T-helper 1 cell (primary cell): ENCODE results near the gene C5orf52.
"Not testable (repeated sequence)": the region's sequence is repeated elsewhere in the genome, so short reads cannot be mapped to it uniquely, and the experiment has no call there.

Experiments
- DNase-seq, 5 donors: peaks; one replicate each; pipeline ENCODE4 v3.0.0-alpha.2; 2012 to 2020

Gene C5orf52

DNA sequence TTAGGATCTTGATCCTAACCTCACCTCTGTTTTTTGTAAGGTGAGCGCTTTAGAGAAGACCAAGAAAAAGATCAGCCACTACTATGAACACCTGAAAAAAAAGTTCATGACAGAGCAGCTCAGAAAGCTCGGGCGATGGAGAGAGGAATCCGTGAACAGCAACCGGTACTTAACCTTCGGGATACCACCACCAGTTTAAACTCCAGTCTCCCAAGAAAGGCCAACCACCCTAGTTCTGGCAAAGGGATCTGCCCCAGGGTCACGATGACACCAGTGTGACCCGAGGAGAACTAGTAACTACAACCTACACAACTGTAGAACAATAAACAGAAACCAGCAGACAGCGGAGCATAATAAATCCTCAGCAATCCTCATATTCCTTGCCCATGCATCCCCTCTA is 8.5 kb downstream of the C5orf52 start:
- no peak for DNase-seq

DNA sequence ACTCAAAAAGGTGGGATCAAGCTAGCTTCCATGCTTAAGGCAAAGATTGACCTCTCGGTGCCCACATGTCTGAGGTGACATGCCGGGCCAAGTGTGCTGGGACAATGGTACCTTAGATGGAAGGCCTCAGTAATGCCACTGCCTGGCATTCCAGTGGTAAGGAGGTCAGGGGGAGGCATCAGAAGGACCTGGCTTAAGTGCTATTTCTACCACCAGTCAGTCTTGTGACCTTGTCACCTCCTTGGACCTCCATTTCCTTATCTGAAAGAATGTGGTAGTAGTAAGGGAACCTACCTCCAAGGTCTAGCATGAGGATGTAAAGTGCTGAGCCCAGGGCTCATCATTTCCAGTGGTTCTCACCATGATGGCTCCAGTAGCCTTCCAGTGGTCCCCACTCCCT is 8.9 kb downstream of the C5orf52 start:
- DNase-seq: no peak

DNA sequence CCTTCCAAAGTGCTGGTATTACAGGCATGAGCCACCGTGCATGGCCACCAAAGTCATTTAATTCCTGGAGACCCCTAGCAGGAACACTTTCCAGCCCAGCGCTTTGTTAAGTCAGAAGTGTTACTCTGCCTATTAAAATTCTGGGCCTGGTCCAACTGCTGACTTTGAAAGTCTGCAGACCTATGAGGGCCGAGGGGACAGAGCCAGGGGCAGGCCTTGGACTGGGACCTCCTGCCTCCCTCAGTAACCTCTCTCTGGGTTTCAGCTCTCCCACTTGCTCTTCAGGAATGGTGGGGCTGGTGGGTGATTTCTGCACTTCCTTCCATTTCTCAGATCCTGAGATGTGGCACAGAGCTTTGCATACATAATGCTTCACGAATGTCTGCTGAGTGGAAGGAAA is 9.7 kb downstream of the C5orf52 start:
- no peak for DNase-seq

DNA sequence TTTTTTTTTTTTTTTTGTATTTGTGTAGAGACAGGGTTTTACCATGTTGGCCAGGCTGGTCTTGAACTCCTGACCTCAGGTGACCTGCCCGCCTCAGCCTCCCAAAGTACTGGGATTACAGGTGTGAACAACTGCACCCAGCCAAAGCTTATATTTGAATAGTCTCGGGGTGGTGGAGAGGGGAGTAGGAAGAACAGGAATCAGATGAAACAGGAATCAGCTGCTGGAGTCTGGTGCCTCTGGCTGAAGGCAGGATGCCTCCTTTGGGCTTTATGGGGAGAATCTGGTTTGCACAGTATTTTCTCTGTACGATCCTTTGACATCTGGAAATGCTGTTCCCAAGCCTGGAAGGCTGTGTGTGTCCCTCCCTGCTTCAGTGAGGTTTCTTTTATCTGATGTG is 10.9 kb downstream of the C5orf52 start:
- DNase-seq: no peak

DNA sequence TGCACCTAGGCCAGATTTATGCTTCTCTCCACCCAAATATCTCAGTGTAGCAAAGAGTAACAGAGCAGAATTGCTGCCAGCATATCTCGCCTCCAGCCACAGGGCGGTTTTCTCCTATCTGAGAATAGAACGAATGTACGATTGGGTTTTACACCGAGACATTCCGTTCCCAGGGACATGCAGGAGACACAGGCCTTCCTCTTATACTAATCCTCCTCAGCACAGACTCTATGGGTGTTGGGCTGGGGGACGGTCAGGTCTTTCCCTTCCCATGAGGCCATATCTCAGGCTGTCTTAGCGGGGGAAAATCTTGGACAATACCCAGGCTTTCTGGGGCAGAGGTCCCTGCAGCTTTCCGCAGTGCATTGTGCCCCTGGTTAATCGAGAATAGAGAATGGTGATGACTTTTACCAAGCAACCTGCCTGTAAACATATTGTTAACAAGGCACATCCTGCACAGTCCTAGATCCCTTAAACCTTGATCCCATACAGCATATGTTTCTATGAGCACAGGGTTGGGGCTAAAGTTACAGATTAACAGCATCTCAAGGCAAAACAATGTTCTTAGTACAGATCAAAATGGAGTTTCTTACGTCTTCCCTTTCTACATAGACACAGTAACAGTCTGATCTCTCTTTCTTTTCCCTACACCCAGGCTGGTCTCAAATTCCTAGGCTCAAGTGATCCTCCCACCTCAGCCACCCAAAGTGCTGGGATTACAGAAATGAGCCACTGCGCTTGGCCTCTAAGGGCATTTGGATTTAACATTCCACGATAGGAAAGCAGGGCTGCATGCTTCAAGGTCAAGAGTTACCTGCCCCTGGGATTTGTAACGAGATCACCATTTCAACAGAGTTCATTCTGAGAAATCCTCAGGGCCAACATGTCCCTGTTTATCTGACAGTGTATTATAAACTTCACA is 15.2 kb downstream of the C5orf52 start:
- DNase-seq: not testable (repeated sequence)

DNA sequence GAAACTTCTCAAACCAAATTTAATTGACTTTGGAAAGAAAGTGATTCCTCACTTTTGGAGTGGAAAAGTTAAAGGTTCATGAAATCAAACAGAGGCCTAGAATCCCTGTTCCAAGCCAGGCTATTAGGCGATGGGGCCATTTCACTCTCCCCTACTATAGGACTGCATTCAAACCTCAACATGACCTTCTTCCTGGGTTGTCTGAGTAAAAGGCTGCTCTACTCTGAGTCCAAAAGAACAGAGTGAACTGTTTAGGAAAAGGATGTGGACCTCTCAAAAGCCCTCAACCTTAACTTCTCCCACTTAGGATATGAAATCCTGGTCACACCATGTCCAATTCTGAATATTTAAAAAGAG is 15.8 kb downstream of the C5orf52 start:
- no peak for DNase-seq

DNA sequence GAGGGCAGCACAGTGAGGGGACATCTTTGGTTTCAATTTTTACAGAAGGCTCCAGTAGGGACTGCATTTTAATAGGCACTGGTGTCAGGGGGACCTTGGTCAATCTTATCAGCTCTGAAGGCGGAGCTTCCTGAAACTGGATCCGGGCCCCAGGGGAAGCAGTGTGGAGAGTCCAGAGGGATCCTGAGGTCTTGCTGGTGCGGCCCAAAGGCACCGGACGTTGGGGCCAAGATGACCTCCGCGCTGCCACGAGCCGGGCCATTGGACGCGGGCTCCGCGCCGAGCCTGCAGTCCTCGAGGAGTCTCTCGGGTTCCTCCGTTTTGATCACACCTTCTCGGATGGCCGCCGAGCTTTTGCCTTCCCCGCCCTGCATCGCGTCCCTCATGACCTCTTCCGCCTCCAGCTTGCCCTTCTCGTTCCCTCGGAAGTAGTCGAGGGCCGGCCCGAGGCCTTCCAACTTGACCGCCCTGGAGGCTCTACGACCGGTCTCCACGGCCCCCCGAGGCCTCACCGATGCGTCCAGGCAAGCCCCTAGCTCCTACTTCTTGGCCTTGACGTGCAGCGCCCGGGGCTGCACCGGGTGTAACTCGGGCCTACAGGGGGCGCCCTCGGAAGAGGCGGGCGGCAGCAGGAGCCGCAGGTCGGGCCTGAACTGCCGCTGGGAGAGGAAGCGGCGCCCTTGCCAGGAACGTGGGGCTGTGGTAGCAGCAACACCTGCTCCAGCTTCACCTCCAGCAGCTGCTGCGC is 18.8 kb downstream of the C5orf52 start:
- peak in 3 of 5 donors; percentile 8 to 44 (median 31) for DNase-seq

DNA sequence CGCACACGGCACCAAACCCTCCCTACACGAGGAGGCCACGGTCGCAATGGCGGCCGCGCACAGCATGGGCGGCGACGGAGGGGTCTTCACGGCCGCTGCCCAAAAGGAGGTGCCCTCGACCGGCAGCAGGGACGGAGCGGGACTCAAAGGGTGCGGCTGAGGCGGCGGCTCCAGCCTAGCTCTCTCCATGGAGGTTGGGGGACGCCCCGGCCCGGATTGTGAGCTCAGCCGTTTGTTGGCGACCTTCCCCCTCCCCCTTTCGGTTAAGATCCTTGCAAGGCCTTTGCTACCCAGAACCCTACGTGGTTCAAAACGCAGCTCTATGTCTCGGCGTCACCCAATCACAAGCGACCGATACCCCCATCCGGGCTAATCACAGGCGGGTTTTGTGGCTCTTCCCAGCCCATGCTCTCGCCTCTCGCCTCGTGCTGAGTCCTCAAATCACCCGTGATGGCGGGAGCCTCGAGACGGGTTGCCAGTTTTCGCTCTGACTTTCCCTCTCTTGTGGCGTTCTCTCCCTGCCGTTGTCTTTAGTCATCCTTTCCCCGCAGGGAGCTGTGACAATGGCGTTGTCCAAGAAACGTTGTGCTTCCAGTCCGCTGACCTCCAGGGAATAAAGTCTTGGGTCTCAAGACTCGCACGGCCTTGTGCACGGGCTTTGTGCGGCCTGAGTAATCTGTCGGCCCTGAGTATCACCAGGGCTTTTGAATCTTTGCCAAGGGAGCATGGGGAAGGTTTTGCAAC is 19.5 kb downstream of the C5orf52 start:
- no peak for DNase-seq

DNA sequence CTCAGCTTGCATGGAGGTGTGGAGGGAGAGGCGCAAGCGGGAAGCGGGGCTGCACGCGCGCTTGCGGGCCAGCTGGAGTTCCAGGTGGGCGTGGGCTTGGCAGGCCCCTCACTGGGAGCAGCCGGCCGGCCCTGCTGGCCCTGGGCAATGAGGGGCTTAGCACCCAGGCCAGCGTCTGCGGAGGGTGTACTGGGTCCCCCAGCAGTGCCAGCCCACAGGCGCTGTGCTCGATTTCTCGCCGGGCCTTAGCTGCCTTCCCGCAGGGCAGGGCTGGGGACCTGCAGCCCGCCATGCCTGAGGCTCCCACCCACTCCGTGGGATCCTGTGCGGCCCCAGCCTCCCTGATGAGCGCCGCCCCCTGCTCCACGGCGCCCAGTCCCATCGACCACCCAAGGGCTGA is 22.5 kb downstream of the C5orf52 start:
- DNase-seq: not testable (repeated sequence)

DNA sequence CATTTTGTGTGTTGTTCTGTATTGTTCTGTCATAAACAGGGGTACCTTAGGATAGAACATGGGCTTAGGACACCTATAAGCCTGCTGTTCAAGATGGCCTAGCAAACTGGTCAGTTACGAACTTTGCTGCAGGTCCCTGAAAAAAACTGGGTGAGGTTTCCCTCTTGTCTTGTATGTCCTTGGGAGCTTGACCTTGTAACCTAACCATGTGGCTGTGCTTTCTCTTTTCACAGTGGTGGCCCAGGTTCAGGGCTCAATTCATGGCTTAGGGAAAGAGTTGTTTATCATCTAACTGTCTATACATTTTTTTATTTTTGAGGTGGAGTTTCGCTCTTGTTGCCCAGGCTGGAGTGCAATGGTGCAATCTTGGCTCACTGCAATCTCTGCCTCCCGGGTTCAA is 24.8 kb downstream of the C5orf52 start:
- not testable (repeated sequence) for DNase-seq

DNA sequence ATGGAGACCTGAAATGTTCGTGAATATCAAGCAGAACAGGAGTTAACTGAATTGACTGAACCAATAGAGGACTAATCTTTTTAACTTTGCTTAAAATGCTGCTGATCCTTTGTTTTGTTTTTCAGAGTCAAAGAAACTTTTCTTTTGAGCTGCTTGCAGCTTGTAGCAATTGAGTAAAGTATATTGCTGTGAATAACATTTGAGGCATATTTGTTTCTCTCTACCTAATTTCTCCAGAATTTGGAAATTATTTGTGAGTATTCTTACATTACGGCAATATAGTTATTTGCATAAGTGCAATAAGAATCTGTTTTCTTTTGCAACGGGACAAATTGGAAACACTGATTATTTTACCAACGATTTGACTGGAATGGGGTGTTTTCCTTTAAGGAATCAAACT is 27.3 kb downstream of the C5orf52 start:
- DNase-seq: not testable (repeated sequence)

DNA sequence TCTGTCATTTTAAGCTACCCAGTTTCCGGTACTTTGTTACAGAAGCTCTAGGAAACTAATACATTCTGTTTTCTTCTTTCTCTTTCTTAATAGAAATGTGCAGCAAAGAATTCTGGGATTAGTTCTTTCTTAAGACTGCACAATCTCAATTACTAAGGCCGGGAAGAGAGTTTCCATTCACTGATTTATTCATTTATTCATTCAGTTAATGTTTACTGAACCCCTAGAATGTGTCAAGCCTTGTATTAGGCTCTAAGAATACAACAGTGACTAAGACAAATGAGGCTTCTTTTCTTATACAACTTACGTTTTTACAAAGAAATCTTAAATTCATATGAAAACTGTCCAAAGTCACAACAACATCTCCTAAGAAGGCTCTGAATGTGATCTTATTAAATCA is 32.4 kb downstream of the C5orf52 start:
- DNase-seq: no peak

DNA sequence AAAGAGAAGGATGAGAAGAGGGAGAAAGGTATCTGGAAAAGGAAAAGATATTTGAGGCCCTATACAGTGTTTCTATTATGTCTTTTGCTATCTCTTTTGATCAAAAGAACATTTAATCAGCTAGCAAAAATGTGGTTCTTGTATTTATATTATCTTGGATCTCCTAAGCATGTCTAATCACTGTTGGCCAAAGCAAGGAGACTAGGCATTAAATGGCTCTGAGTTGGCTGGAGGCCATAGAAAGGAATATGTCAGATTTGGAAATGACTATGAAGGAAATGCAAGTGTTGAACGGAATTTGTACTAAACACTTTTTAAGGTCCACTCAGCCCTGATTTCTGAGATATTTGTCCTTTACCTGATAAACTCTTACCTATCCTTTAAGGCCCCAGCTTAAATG is 37.5 kb downstream of the C5orf52 start:
- DNase-seq: no peak

DNA sequence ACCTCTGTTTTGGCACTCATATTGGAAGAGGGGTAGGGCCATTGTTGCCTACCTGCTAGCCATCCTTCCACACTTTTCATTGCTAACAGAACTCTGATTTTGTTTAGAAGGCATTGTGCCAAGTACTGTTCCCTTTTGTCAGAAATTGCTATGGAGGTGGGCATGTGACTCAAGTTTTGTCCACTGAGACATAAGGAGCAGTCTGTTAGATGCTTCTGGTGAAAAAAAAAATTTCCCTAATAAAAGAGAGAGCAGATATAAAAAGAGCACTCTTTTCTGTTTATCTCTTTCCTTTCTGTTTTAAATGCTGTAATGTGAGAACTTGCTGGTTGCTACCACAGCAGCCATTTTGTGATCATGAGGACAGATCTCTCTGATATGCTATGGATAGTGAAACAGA is 38.0 kb downstream of the C5orf52 start:
- DNase-seq: no peak

DNA sequence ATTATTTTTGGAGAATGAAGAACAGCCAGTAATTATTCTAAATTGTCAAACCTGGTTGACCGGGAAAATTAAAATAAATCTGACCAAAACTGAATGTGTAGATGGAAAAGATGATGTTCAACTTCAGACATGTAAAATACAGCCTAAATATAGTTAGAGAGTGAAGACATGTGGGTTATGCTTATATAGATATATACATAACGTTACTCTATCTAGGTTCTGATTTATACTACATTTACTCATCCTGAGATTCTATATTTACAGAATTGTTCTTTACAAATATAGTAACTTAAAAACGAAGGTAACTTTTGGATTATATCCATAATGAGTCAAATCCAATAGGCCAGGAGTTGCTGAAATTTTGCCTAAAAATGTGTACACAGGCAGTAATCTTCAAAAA is 39.1 kb downstream of the C5orf52 start:
- no peak for DNase-seq

DNA sequence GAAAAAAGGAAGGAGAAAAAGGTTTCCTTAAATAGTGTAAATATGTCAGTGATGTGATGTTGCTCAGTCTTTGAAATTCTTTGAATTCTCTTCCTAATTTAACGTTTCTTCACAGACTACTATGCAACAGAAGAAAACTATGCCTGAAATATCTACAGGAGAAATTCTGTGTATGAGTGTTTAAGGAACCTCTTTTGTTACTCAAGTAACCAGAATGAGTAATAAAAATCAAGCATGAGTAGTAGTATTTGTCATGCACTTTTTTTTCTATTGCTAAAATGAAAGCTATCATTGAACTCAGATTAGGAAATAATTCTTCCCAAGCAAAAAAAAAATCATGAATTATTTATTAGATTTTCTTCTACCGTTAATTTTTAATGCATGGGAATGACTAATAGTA is 39.5 kb downstream of the C5orf52 start:
- peak in 1 of 5 donors; percentile 19 for DNase-seq

DNA sequence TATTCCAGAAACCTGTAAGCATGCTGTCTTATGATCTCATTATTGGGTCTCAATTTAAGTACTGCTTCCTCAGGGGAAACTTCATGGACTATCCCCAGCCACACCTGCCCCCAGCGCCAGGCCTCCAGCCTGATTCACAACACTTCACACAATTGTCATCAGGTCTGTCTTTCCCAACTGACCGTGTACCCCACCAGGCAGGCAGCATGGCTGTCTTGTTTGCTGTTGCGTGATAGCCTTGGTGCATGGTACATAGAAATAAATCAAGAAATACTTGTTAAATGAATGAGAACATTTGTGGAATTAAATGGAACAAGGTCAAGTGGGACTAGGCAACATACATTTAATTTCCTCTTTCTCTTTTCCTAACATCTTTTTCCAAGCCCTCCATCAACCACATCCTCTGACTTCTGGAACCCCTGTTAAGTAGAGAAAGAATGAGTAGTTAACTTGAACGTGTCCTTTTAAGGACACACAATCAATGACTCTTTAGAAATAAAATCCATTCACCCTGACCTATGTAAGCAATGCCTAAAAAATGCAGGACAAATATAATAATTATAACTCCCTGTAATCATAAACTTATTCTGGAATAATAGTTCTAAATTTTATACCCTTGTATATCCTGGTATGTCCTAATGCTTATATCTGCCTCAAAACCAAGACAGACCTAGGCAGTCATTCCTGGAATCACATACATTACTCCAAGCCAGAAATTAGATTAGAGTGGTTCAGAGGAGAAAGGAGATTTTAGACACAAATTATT is 42.7 kb downstream of the C5orf52 start:
- DNase-seq: no peak

DNA sequence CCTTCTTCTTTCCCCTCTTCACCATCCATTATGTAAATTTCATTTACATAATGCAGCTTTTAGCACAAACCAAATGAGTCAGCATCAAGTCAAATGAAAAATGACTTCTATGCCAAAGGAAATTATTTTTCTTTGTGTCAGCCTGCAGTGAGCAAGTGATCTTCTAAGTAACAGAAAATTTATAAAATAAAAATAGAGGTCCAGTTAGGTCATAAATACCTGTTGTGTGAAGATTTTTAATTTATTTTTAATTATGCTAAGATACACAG is 43.2 kb downstream of the C5orf52 start:
- DNase-seq: no peak

DNA sequence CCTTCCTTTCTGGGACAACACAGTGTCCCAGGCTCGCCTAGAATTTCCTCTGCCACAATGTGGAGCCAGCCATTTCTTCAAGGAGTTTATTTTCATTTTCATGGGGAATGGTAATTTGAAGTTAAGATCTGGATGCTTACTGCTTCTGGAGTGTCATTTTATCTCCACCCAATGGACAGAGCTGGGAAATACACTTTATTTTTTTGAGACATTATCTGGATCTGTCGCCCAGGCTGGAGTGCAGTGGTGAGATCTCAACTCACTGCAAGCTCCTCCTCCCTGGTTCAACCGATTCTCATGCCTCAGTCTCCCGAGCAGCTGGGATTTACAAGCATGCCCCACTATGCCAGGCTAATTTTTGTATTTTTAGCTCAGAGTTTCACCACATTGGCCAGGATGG is 47.2 kb downstream of the C5orf52 start:
- DNase-seq: peak in 2 of 5 donors; percentile 6 to 66

DNA sequence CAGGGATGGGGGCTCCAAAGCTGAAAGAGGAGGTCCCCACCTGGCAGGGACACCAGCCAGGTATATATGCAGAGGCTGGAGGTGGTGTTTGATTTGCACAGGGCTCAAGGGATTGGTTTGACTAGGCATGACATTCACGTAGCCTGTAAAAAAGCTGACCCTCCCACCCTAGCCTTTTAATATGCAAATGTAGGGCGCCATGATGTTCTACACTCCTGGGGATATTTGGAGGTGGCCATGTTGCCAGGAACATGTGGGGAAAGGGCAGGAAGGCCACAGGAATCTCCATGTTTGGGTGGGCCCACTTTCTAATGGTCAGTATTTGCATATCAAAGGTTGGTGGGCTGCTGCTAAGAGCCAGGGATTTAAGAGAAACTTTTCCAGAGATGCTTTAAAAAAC is 47.9 kb downstream of the C5orf52 start:
- DNase-seq: no peak

DNA sequence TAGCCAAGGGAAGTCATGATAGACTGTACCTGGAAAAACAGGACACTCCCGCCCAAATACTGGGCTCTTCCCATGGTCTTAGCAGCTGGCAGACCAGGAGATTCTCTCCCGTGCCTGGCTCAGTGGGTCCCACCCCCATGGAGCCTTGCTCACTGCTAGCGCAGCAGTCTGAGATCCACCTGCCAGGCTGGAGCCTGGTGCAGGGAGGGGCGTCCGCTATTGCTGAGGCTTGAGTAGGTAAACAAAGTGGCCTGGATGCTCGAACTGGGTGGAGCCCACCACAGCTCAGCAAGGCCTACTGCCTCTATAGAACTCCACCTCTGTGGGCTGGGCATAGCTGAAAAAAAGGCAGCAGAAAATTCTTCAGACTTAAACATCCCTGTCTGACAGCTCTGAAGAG is 49.8 kb downstream of the C5orf52 start:
- DNase-seq: no peak

DNA sequence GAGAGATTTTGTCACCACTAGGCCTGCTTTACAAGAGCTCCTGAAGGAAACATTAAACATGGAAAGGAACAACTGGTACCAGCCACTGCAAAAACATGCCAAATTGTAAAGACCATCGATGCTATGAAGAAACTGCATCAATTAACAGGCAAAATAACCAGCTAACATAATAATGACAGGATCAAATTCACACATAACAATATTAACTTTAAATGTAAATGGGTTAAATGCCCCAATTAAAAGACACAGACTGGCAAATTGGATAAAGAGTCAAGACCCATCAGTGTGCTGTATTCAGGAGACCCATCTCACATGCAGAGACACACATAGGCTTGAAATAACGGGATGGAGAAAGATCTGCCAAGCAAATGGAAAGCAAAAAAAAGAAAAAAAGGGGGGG is 51.6 kb downstream of the C5orf52 start:
- not testable (repeated sequence) for DNase-seq

DNA sequence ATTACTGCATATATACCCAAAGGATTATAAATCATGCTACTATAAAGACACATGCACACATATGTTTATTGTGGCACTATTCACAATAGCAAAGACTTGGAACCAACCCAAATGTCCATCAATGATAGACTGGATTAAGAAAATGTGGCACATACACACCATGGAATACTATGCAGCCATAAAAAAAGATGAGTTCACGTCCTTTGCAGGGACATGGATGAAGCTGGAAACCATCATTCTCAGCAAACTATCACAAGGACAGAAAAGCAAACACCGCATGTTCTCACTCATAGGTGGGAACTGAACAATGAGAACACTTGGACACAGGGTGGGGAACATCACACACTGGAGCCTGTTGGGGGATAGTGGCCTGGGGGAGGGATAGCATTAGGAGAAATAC is 55.3 kb downstream of the C5orf52 start:
- DNase-seq: not testable (repeated sequence)
